ENCODE measurements around the gene NADK2. TPM values are rescaled to one million over a fixed set of nuclear protein-coding genes. Genes with fewer than 3 reads are reported as not detected.

The NADK2 gene
- total and polyA plus RNA-seq, 11 donors, result 10.4 to 41.8 (median 35.8) TPM

DNA sequence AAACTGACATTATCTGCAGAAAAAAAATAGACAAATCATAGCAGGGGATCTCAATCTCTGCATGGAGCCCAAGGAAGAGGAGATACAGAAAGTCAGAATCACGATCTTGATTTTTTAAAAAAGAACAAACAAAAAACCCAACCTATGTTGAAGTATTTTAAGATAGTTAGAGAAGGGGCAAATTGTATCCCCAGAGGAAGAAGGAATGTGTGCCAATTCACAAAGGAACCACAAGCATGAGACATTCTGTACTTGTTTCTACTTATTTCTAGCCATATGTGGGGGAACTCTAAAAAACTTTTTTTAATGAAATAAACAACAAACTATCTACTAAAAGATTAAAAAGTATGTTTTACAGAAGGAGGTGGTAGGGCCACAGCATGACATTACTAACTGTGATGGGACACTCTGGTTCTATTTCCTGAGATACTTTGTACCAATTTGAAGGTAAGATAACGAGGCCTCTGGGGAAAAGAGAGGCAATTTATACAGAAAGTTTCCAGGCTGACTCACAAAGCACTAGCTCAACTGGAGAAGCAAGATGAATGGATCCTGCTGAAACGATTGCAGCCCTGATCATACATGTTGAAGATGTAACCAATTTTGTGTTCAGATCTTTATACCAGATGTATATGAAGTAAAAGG lies 37.5 kb upstream of the NADK2 start:
- ATAC-seq, result peak in 2 of 4 donors; percentile 31 to 33
- H3K27ac ChIP-seq, result peak overlapping the region in 3 of 12 donors; percentile 25 to 66 (median 27)
- DNase-seq, result no peak
- 40 to 60% (median 52%) methylated on average over 3 of the region's 3 CpGs for WGBS, 4 donors
- no peaks in the 10 kb centered on the region for H3K27me3 ChIP-seq
- H3K4me1 ChIP-seq, result peaks cover 0 to 22% (median 0%) of the 10 kb centered on the region in 12 donors
- H3K36me3 ChIP-seq, result no peaks in the 10 kb centered on the region
- intact Hi-C loops (cut with DNase I), result no loop called here
- no peak for TF ChIP-seq CTCF (IDR thresholded peaks at IDR 0.05)
- H3K4me3 ChIP-seq, result peak overlapping the region in 1 of 12 donors; percentile 11
- H3K9me3 ChIP-seq, result no peaks in the 10 kb centered on the region

DNA sequence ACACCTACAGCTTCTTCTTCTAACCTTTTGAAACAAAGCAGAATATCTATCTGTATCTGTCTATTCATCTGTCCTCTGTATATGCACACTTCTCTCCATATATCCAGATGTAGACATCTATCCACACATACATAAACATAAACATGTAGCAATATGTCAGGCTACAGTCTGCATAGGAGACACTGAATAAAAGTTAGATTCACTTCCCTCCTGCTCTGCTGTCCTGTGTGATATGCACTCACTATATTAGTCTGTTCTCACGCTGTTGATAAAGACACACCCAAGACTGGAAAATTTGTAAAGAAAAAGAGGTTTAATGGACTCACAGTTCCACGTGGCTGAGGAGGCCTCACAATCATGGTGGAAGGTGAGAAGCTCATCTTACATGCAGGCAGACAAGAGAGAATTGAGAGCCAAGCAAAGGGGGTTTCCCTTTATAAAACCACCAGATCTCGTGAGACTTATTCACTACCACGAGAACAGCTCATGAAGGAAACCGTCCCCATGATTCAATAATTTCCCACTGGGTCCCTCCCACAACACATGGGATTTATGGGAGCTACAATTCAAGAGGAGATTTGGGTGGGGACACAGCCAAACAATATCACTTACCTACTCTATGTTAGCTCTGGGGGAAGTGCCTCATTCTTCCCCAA lies 35.9 kb upstream of the NADK2 start:
- Histone ChIP-seq H3K27ac (no peak overlapping the region), H3K9me3 (no peaks in the 10 kb centered on the region), H3K4me3 (no peak overlapping the region), H3K4me1 (peaks cover 0 to 27% (median 2%) of the 10 kb centered on the region in 12 donors), H3K27me3 (no peaks in the 10 kb centered on the region), H3K36me3 (no peaks in the 10 kb centered on the region)
- intact Hi-C loops (cut with DNase I), result no loop called here
- ATAC-seq, result no peak
- TF ChIP-seq CTCF (IDR thresholded peaks at IDR 0.05) (no peak), POLR2A (IDR thresholded peaks at IDR 0.05) (no peak)
- DNase-seq, result no peak
- WGBS, 4 donors, result 63 to 74% (median 69%) methylated on average over 5 of the region's 5 CpGs

DNA sequence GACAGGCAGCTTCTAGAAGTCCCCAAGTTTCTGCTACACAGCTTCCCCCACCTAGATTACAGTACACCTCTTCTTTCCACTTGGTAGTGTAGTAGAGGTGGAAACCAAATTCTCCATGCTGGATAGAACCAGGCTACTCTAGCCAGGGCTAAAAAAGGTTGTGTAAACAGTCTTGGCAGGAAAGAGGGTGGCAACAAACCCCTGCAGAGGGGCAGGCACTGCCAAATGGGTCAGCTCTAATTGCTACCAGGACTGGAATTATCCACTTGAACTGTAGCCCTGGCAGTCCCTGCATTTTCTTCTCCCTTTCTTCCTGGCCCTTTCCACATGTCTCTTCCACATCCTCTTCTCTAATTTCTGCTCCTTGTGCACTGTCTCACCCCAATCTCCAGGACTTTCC lies 35.1 kb upstream of the NADK2 start:
- peak in 1 of 5 donors; percentile 37 for DNase-seq
- ATAC-seq, result peak; percentile 64 to 77 (median 74)
- intact Hi-C loops (cut with DNase I), result no loop called here
- Histone ChIP-seq H3K27ac (no peak overlapping the region), H3K4me3 (no peak overlapping the region), H3K27me3 (no peaks in the 10 kb centered on the region), H3K36me3 (no peaks in the 10 kb centered on the region), H3K9me3 (no peaks in the 10 kb centered on the region), H3K4me1 (peaks cover 0 to 27% (median 2%) of the 10 kb centered on the region in 12 donors)
- no peak for TF ChIP-seq POLR2A (IDR thresholded peaks at IDR 0.05)
- TF ChIP-seq CTCF (IDR thresholded peaks at IDR 0.05), result no peak

GRCh38 chr5:36273809-36274526 lies 32.2 kb upstream of the NADK2 start:
- no peak for ATAC-seq
- intact Hi-C loops (cut with DNase I), result no loop called here
- Histone ChIP-seq H3K9me3 (no peaks in the 10 kb centered on the region), H3K4me1 (peaks cover 0 to 27% (median 0%) of the 10 kb centered on the region in 12 donors), H3K4me3 (no peak overlapping the region), H3K27me3 (no peaks in the 10 kb centered on the region), H3K36me3 (no peaks in the 10 kb centered on the region), H3K27ac (peak overlapping the region in 2 of 12 donors; percentile 27 to 30)
- WGBS, 4 donors, result 62 to 75% (median 69%) methylated on average over 6 of the region's 6 CpGs
- no peak for TF ChIP-seq POLR2A (IDR thresholded peaks at IDR 0.05)
- no peak for TF ChIP-seq CTCF (IDR thresholded peaks at IDR 0.05)
- DNase-seq, result no peak

All from heart left ventricle (tissue), 16 donors.